Measurements from ENCODE around the gene CCDC171. TPM values are rescaled to one million over a fixed set of nuclear protein-coding genes. Genes with fewer than 3 reads are reported as not detected.
"Not testable (repeated sequence)": the region's sequence is repeated elsewhere in the genome, so short reads cannot be mapped to it uniquely, and the experiment has no call there.

Gene CCDC171
- total and polyA plus RNA-seq, 4 experiments from 2014 or later: 0.11 to 1.9 (median 1.0) TPM

- ChIA-PET CTCF (ENCODE audit: partially characterized antibody) (no interaction called here), POLR2A (ENCODE audit: partially characterized antibody) (no interaction called here)
- no peak for DNase-seq
- Histone ChIP-seq H3K4me3 (ENCODE audit: low read length in 2 of 2) (no peak overlapping the region), H3K4me1 (ENCODE audit: insufficient read depth, low read length) (no peaks in the 10 kb centered on the region), H3K27ac (ENCODE audit: low read depth, low read length) (no peak overlapping the region), H3K27me3 (ENCODE audit: insufficient read depth, low read length) (no peaks in the 10 kb centered on the region), H3K36me3 (ENCODE audit: insufficient read depth, low read length) (no peaks in the 10 kb centered on the region), H3K9me3 (ENCODE audit: control insufficient read depth in 1 of 2, low read length in 2 of 2) (no peaks in the 10 kb centered on the region)
- intact Hi-C loops (cut with micrococcal nuclease): no loop called here
- H3K9me3 Mint-ChIP-seq: peaks cover 0 to 9% (median under 1%) of the 10 kb centered on the region in 8 donors
- no peaks in the 10 kb centered on the region for H3K36me3 Mint-ChIP-seq
- H3K4me1 Mint-ChIP-seq: no peaks in the 10 kb centered on the region
- H3K27me3 Mint-ChIP-seq: no peaks in the 10 kb centered on the region
- H3K27ac Mint-ChIP-seq: no peak overlapping the region
- no peak overlapping the region for H3K4me3 Mint-ChIP-seq
These were observed 233.8 kb downstream of the CCDC171 start for GRCh38 chr9:15786616-15787015.

GRCh38 chr9:15810219-15810899, 257.5 kb downstream of the CCDC171 start:
- H3K4me3 Mint-ChIP-seq; POLR2A ChIA-PET (ENCODE audit: partially characterized antibody); H3K4me3 ChIP-seq (ENCODE audit: low read length in 2 of 2); intact Hi-C loops (cut with micrococcal nuclease); H3K4me1 ChIP-seq (ENCODE audit: insufficient read depth, low read length); H3K9me3 ChIP-seq (ENCODE audit: control insufficient read depth in 1 of 2, low read length in 2 of 2); H3K4me1 Mint-ChIP-seq; H3K36me3 Mint-ChIP-seq; H3K27me3 Mint-ChIP-seq; CTCF ChIA-PET (ENCODE audit: partially characterized antibody); H3K27me3 ChIP-seq (ENCODE audit: insufficient read depth, low read length); H3K27ac ChIP-seq (ENCODE audit: low read depth, low read length); H3K27ac Mint-ChIP-seq; H3K36me3 ChIP-seq (ENCODE audit: insufficient read depth, low read length); DNase-seq: not testable (repeated sequence)
- H3K9me3 Mint-ChIP-seq: peaks cover 3 to 31% (median 19%) of the 10 kb centered on the region in 8 donors

GRCh38 chr9:15813076-15813475, 260.2 kb downstream of the CCDC171 start:
- Histone ChIP-seq H3K9me3 (ENCODE audit: control insufficient read depth in 1 of 2, low read length in 2 of 2) (no peaks in the 10 kb centered on the region), H3K4me1 (ENCODE audit: insufficient read depth, low read length) (no peaks in the 10 kb centered on the region), H3K27ac (ENCODE audit: low read depth, low read length) (no peak overlapping the region), H3K4me3 (ENCODE audit: low read length in 2 of 2) (no peak overlapping the region), H3K36me3 (ENCODE audit: insufficient read depth, low read length) (no peaks in the 10 kb centered on the region), H3K27me3 (ENCODE audit: insufficient read depth, low read length) (no peaks in the 10 kb centered on the region)
- no peak for DNase-seq
- ChIA-PET POLR2A (ENCODE audit: partially characterized antibody) (no interaction called here), CTCF (ENCODE audit: partially characterized antibody) (no interaction called here)
- Mint-ChIP-seq H3K27ac (no peak overlapping the region), H3K4me3 (no peak overlapping the region), H3K4me1 (no peaks in the 10 kb centered on the region), H3K27me3 (no peaks in the 10 kb centered on the region), H3K9me3 (peaks cover 0 to 15% (median 5%) of the 10 kb centered on the region in 8 donors), H3K36me3 (peaks cover 0 to 3% of the 10 kb centered on the region in 2 donors)
- intact Hi-C loops (cut with micrococcal nuclease): no loop called here

GRCh38 chr9:15824310-15824709, 271.5 kb downstream of the CCDC171 start:
- intact Hi-C loops (cut with micrococcal nuclease): no loop called here
- H3K36me3 ChIP-seq (ENCODE audit: insufficient read depth, low read length): no peaks in the 10 kb centered on the region
- H3K36me3 Mint-ChIP-seq: no peaks in the 10 kb centered on the region
- ChIA-PET POLR2A (ENCODE audit: partially characterized antibody) (no interaction called here), CTCF (ENCODE audit: partially characterized antibody) (no interaction called here)
- H3K27ac Mint-ChIP-seq: no peak overlapping the region
- H3K27me3 ChIP-seq (ENCODE audit: insufficient read depth, low read length): no peaks in the 10 kb centered on the region
- H3K4me1 Mint-ChIP-seq: no peaks in the 10 kb centered on the region
- no peaks in the 10 kb centered on the region for H3K9me3 ChIP-seq (ENCODE audit: control insufficient read depth in 1 of 2, low read length in 2 of 2)
- no peaks in the 10 kb centered on the region for H3K4me1 ChIP-seq (ENCODE audit: insufficient read depth, low read length)
- H3K27me3 Mint-ChIP-seq: no peaks in the 10 kb centered on the region
- H3K9me3 Mint-ChIP-seq: peaks cover 0 to 8% (median 6%) of the 10 kb centered on the region in 8 donors
- H3K27ac ChIP-seq (ENCODE audit: low read depth, low read length): no peak overlapping the region
- DNase-seq: no peak
- no peak overlapping the region for H3K4me3 ChIP-seq (ENCODE audit: low read length in 2 of 2)
- no peak overlapping the region for H3K4me3 Mint-ChIP-seq

GRCh38 chr9:15831384-15831783, 278.5 kb downstream of the CCDC171 start:
- Mint-ChIP-seq H3K27me3 (no peaks in the 10 kb centered on the region), H3K27ac (no peak overlapping the region), H3K4me3 (no peak overlapping the region), H3K9me3 (peaks cover 0 to 3% (median 0%) of the 10 kb centered on the region in 8 donors), H3K4me1 (no peaks in the 10 kb centered on the region), H3K36me3 (no peaks in the 10 kb centered on the region)
- Histone ChIP-seq H3K27me3 (ENCODE audit: insufficient read depth, low read length) (no peaks in the 10 kb centered on the region), H3K4me1 (ENCODE audit: insufficient read depth, low read length) (no peaks in the 10 kb centered on the region), H3K9me3 (ENCODE audit: control insufficient read depth in 1 of 2, low read length in 2 of 2) (no peaks in the 10 kb centered on the region), H3K4me3 (ENCODE audit: low read length in 2 of 2) (no peak overlapping the region), H3K27ac (ENCODE audit: low read depth, low read length) (no peak overlapping the region), H3K36me3 (ENCODE audit: insufficient read depth, low read length) (no peaks in the 10 kb centered on the region)
- ChIA-PET CTCF (ENCODE audit: partially characterized antibody) (no interaction called here), POLR2A (ENCODE audit: partially characterized antibody) (no interaction called here)
- no peak for DNase-seq
- intact Hi-C loops (cut with micrococcal nuclease): no loop called here

GRCh38 chr9:15834541-15834940, 281.7 kb downstream of the CCDC171 start:
- peaks cover 0 to 1% of the 10 kb centered on the region in 2 donors for H3K27me3 Mint-ChIP-seq
- no peaks in the 10 kb centered on the region for H3K9me3 Mint-ChIP-seq
- Histone ChIP-seq H3K27ac (ENCODE audit: low read depth, low read length) (no peak overlapping the region), H3K4me1 (ENCODE audit: insufficient read depth, low read length) (no peaks in the 10 kb centered on the region), H3K9me3 (ENCODE audit: control insufficient read depth in 1 of 2, low read length in 2 of 2) (no peaks in the 10 kb centered on the region), H3K36me3 (ENCODE audit: insufficient read depth, low read length) (no peaks in the 10 kb centered on the region), H3K27me3 (ENCODE audit: insufficient read depth, low read length) (no peaks in the 10 kb centered on the region), H3K4me3 (ENCODE audit: low read length in 2 of 2) (no peak overlapping the region)
- intact Hi-C loops (cut with micrococcal nuclease): no loop called here
- H3K27ac Mint-ChIP-seq: no peak overlapping the region
- no peaks in the 10 kb centered on the region for H3K36me3 Mint-ChIP-seq
- DNase-seq: no peak
- H3K4me3 Mint-ChIP-seq: no peak overlapping the region
- POLR2A ChIA-PET (ENCODE audit: partially characterized antibody): no interaction called here
- H3K4me1 Mint-ChIP-seq: peaks cover 0 to 1% (median 0%) of the 10 kb centered on the region in 4 donors
- CTCF ChIA-PET (ENCODE audit: partially characterized antibody): no interaction called here

GRCh38 chr9:15837079-15837679, 284.3 kb downstream of the CCDC171 start:
- no peak overlapping the region for H3K27ac ChIP-seq (ENCODE audit: low read depth, low read length)
- peak in 4 of 5 donors; percentile 13 to 26 (median 20) for DNase-seq
- H3K4me1 ChIP-seq (ENCODE audit: insufficient read depth, low read length): no peaks in the 10 kb centered on the region
- Mint-ChIP-seq H3K4me3 (no peak overlapping the region), H3K27ac (no peak overlapping the region), H3K4me1 (peaks cover 0 to 1% (median 0%) of the 10 kb centered on the region in 4 donors), H3K36me3 (no peaks in the 10 kb centered on the region), H3K9me3 (no peaks in the 10 kb centered on the region), H3K27me3 (peaks cover 0 to 1% of the 10 kb centered on the region in 2 donors)
- ChIA-PET CTCF (ENCODE audit: partially characterized antibody) (interaction anchor here (0.7 to 0.9 kb wide), 2 partner anchors 8 to 10 kb away, joined by 3 read pairs; no protein-coding TSS in a partner anchor), POLR2A (ENCODE audit: partially characterized antibody) (no interaction called here)
- no peaks in the 10 kb centered on the region for H3K9me3 ChIP-seq (ENCODE audit: control insufficient read depth in 1 of 2, low read length in 2 of 2)
- no peaks in the 10 kb centered on the region for H3K36me3 ChIP-seq (ENCODE audit: insufficient read depth, low read length)
- no peak overlapping the region for H3K4me3 ChIP-seq (ENCODE audit: low read length in 2 of 2)
- no peaks in the 10 kb centered on the region for H3K27me3 ChIP-seq (ENCODE audit: insufficient read depth, low read length)
- intact Hi-C loops (cut with micrococcal nuclease): no loop called here
